Measurements from ENCODE around the gene NCDN.

NCDN gene

GRCh38 chr1:35557118-35557610, 435 bp upstream of the NCDN start, which contains the start of gene KIAA0319L:
KIAA0319L (minus strand) TSS chr1:35557403; CDS start chr1:35554491, 2,912 bp downstream.
- no peak for TF ChIP-seq CTCF (conservative IDR thresholded peaks at IDR 0.05; ENCODE audit: low read depth, low read length)
- Histone ChIP-seq H3K4me2 (peak within 1 kb of the TSS; percentile 93), H3K4me1 (ENCODE audit: low read depth, poor library complexity, severe bottlenecking) (peaks cover 18% of the 10 kb centered on the region), H3K27ac (peak within 1 kb of the TSS; percentile 77), H3K36me3 (ENCODE audit: insufficient read depth) (no peaks in the 10 kb centered on the region), H3K79me2 (ENCODE audit: insufficient read depth, low read depth) (peaks cover 26% of the 10 kb centered on the region; the same call in 1 of the 2 replicates), H4K20me1 (ENCODE audit: insufficient read depth) (no peaks in the 10 kb centered on the region), H2AFZ (ENCODE audit: low read depth) (peak within 1 kb of the TSS; percentile 88), H3K4me3 (IDR thresholded peaks at IDR 0.05; ENCODE audit: insufficient read depth, low read depth, low read length) (peak within 1 kb of the TSS; percentile 84), H3K27me3 (ENCODE audit: insufficient read depth, low read depth) (no peaks in the 10 kb centered on the region), H3K9ac (peak within 1 kb of the TSS; percentile 93)

GRCh38 chr1:35558374-35559316, 1.0 kb downstream of the NCDN start:
- peak overlapping the region; percentile 88; the same call in 1 of the 2 replicates for H2AFZ ChIP-seq (ENCODE audit: low read depth)
- H3K27ac ChIP-seq: peak overlapping the region; percentile 77
- no peaks in the 10 kb centered on the region for H3K27me3 ChIP-seq (ENCODE audit: insufficient read depth, low read depth)
- no peak for TF ChIP-seq CTCF (conservative IDR thresholded peaks at IDR 0.05; ENCODE audit: low read depth, low read length)
- H3K4me2 ChIP-seq: peak overlapping the region; percentile 88
- H3K9ac ChIP-seq: peak overlapping the region; percentile 93
- peak overlapping the region; percentile 84 for H3K4me3 ChIP-seq (IDR thresholded peaks at IDR 0.05; ENCODE audit: insufficient read depth, low read depth, low read length)
- peaks cover 18% of the 10 kb centered on the region for H3K4me1 ChIP-seq (ENCODE audit: low read depth, poor library complexity, severe bottlenecking)
- peaks cover 26% of the 10 kb centered on the region; the same call in 1 of the 2 replicates for H3K79me2 ChIP-seq (ENCODE audit: insufficient read depth, low read depth)
- no peaks in the 10 kb centered on the region for H4K20me1 ChIP-seq (ENCODE audit: insufficient read depth)
- no peaks in the 10 kb centered on the region for H3K36me3 ChIP-seq (ENCODE audit: insufficient read depth)

GRCh38 chr1:35559317-35559944, 1.8 kb downstream of the NCDN start:
- H3K4me1 ChIP-seq (ENCODE audit: low read depth, poor library complexity, severe bottlenecking): peaks cover 18% of the 10 kb centered on the region
- no peaks in the 10 kb centered on the region for H3K27me3 ChIP-seq (ENCODE audit: insufficient read depth, low read depth)
- no peak overlapping the region for H3K4me2 ChIP-seq
- no peak overlapping the region for H3K4me3 ChIP-seq (IDR thresholded peaks at IDR 0.05; ENCODE audit: insufficient read depth, low read depth, low read length)
- H3K36me3 ChIP-seq (ENCODE audit: insufficient read depth): no peaks in the 10 kb centered on the region
- TF ChIP-seq CTCF (conservative IDR thresholded peaks at IDR 0.05; ENCODE audit: low read depth, low read length): no peak
- H2AFZ ChIP-seq (ENCODE audit: low read depth): no peak overlapping the region
- peaks cover 26% of the 10 kb centered on the region; the same call in 1 of the 2 replicates for H3K79me2 ChIP-seq (ENCODE audit: insufficient read depth, low read depth)
- no peak overlapping the region for H3K27ac ChIP-seq
- H4K20me1 ChIP-seq (ENCODE audit: insufficient read depth): no peaks in the 10 kb centered on the region
- no peak overlapping the region for H3K9ac ChIP-seq

GRCh38 chr1:35560256-35561225, 2.9 kb downstream of the NCDN start:
- Histone ChIP-seq H3K27me3 (ENCODE audit: insufficient read depth, low read depth) (no peaks in the 10 kb centered on the region), H3K36me3 (ENCODE audit: insufficient read depth) (no peaks in the 10 kb centered on the region), H3K27ac (no peak overlapping the region), H3K4me3 (IDR thresholded peaks at IDR 0.05; ENCODE audit: insufficient read depth, low read depth, low read length) (no peak overlapping the region), H3K9ac (no peak overlapping the region), H3K4me2 (no peak overlapping the region), H4K20me1 (ENCODE audit: insufficient read depth) (no peaks in the 10 kb centered on the region), H3K79me2 (ENCODE audit: insufficient read depth, low read depth) (peaks cover 23% of the 10 kb centered on the region; the same call in 1 of the 2 replicates), H2AFZ (ENCODE audit: low read depth) (no peak overlapping the region), H3K4me1 (ENCODE audit: low read depth, poor library complexity, severe bottlenecking) (peaks cover 18% of the 10 kb centered on the region)
- no peak for TF ChIP-seq CTCF (conservative IDR thresholded peaks at IDR 0.05; ENCODE audit: low read depth, low read length)

All from KMS-11 (cell line).